ENCODE results near the gene TBL1X.

The TBL1X gene

GRCh38 chrX:9459186-9459748, 5.6 kb upstream of the TBL1X start:
- DNase-seq (ENCODE audit: extremely low spot score): no peak
- CTCF ChIA-PET: no interaction called here

GRCh38 chrX:9461087-9461486, 3.8 kb upstream of the TBL1X start:
- ChIA-PET POLR2A (no interaction called here), CTCF (no interaction called here)
- DNase-seq (ENCODE audit: extremely low spot score): no peak
- no peak for TF ChIP-seq CTCF (IDR thresholded peaks at IDR 0.05; ENCODE audit: control extremely low read depth, extremely low read depth, low read depth, missing control alignments)

More at GRCh38 chrX:9459186-9459748, 5.6 kb upstream of the TBL1X start:
- POLR2A ChIA-PET: no interaction called here
- TF ChIP-seq CTCF (IDR thresholded peaks at IDR 0.05; ENCODE audit: control extremely low read depth, extremely low read depth, low read depth, missing control alignments): no peak

- no peak for DNase-seq (ENCODE audit: extremely low spot score)
- POLR2A ChIA-PET: interaction anchor here (0.6 kb wide), 1 partner anchor 619 kb away, joined by 5 read pairs; no protein-coding TSS in a partner anchor
- CTCF ChIA-PET: interaction anchor here (0.9 to 1.0 kb wide), 2 partner anchors 15 to 657 kb away, joined by 3 read pairs; no protein-coding TSS in a partner anchor
- TF ChIP-seq CTCF (IDR thresholded peaks at IDR 0.05; ENCODE audit: control extremely low read depth, extremely low read depth, low read depth, missing control alignments): no peak
Observed at GRCh38 chrX:9462456-9462855, 2.4 kb upstream of the TBL1X start.

- ChIA-PET POLR2A (no interaction called here), CTCF (no interaction called here)
- DNase-seq (ENCODE audit: extremely low spot score): peak; percentile 26
- no peak for TF ChIP-seq CTCF (IDR thresholded peaks at IDR 0.05; ENCODE audit: control extremely low read depth, extremely low read depth, low read depth, missing control alignments)
Observed at GRCh38 chrX:9465380-9466123, 694 bp downstream of the TBL1X start.

- CTCF ChIA-PET: no interaction called here
- POLR2A ChIA-PET: no interaction called here
- TF ChIP-seq CTCF (IDR thresholded peaks at IDR 0.05; ENCODE audit: control extremely low read depth, extremely low read depth, low read depth, missing control alignments): no peak
- DNase-seq (ENCODE audit: extremely low spot score): no peak
Observed at GRCh38 chrX:9466124-9466495, 1.3 kb downstream of the TBL1X start.

GRCh38 chrX:9466736-9467135, 1.9 kb downstream of the TBL1X start:
- ChIA-PET CTCF (no interaction called here), POLR2A (no interaction called here)
- no peak for TF ChIP-seq CTCF (IDR thresholded peaks at IDR 0.05; ENCODE audit: control extremely low read depth, extremely low read depth, low read depth, missing control alignments)
- no peak for DNase-seq (ENCODE audit: extremely low spot score)

Measured in GM10248 (cell line).